ENCODE measurements around the gene WDR26.
"Not testable (repeated sequence)": the region's sequence is repeated elsewhere in the genome, so short reads cannot be mapped to it uniquely, and the experiment has no call there.

- TF ChIP-seq EZH2phosphoT487 (IDR thresholded peaks at IDR 0.05; ENCODE audit: insufficient read depth, low read depth); EZH2 (IDR thresholded peaks at IDR 0.05; ENCODE audit: insufficient read depth, poor library complexity, severe bottlenecking): not testable (repeated sequence)
Measured at GRCh38 chr1:224340453-224341384, 93.9 kb downstream of the WDR26 start.
